ENCODE data around the gene PHPT1. TPM values are rescaled to one million over a fixed set of nuclear protein-coding genes. Genes with fewer than 3 reads are reported as not detected.

The PHPT1 gene
- total and polyA plus RNA-seq, 11 donors, result 225 to 717 (median 266) TPM

GRCh38 chr9:136889858-136890257 lies 40.6 kb downstream of the PHPT1 start:
- no peak for DNase-seq
- Histone ChIP-seq H3K4me1 (peaks cover 5 to 32% (median 17%) of the 10 kb centered on the region in 12 donors), H3K9me3 (no peaks in the 10 kb centered on the region), H3K27me3 (no peaks in the 10 kb centered on the region), H3K36me3 (peaks cover 0 to 30% (median 6%) of the 10 kb centered on the region in 9 donors), H3K4me3 (no peak overlapping the region), H3K27ac (no peak overlapping the region)
- no peak for TF ChIP-seq POLR2A (IDR thresholded peaks at IDR 0.05)
- TF ChIP-seq, protein P1, sequence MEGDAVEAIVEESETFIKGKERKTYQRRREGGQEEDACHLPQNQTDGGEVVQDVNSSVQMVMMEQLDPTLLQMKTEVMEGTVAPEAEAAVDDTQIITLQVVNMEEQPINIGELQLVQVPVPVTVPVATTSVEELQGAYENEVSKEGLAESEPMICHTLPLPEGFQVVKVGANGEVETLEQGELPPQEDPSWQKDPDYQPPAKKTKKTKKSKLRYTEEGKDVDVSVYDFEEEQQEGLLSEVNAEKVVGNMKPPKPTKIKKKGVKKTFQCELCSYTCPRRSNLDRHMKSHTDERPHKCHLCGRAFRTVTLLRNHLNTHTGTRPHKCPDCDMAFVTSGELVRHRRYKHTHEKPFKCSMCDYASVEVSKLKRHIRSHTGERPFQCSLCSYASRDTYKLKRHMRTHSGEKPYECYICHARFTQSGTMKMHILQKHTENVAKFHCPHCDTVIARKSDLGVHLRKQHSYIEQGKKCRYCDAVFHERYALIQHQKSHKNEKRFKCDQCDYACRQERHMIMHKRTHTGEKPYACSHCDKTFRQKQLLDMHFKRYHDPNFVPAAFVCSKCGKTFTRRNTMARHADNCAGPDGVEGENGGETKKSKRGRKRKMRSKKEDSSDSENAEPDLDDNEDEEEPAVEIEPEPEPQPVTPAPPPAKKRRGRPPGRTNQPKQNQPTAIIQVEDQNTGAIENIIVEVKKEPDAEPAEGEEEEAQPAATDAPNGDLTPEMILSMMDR (IDR thresholded peaks at IDR 0.05), result no peak
- intact Hi-C loops (cut with DNase I), result loop anchor here in 5 of 10 donors (5.0 to 10.0 kb wide), 6 partner anchors 32 to 135 kb away; partner anchors contain the start of genes ABCA2 (in 1 of the 5) and FBXW5 (in 1 of the 5)
- no peak for ATAC-seq
- WGBS, 4 donors, result 94 to 95% (median 95%) methylated on average over 42 of the region's 42 CpGs

GRCh38 chr9:136890661-136891060 lies 41.5 kb downstream of the PHPT1 start:
- WGBS, 4 donors, result 80 to 87% (median 83%) methylated on average over 11 to 13 of the region's 13 CpGs
- intact Hi-C loops (cut with DNase I), result no loop called here
- no peaks in the 10 kb centered on the region for H3K27me3 ChIP-seq
- no peak overlapping the region for H3K4me3 ChIP-seq
- no peaks in the 10 kb centered on the region for H3K9me3 ChIP-seq
- TF ChIP-seq POLR2A (IDR thresholded peaks at IDR 0.05), result no peak
- TF ChIP-seq, protein P1 (IDR thresholded peaks at IDR 0.05), result no peak
- H3K27ac ChIP-seq, result no peak overlapping the region
- H3K4me1 ChIP-seq, result peaks cover 5 to 24% (median 13%) of the 10 kb centered on the region in 12 donors
- no peak for DNase-seq
- H3K36me3 ChIP-seq, result peaks cover 0 to 30% (median 9%) of the 10 kb centered on the region in 9 donors
- no peak for ATAC-seq

- no peak overlapping the region for H3K4me3 ChIP-seq
- ATAC-seq (no peak), DNase-seq (no peak)
- no peaks in the 10 kb centered on the region for H3K27me3 ChIP-seq
- TF ChIP-seq, protein P1 (IDR thresholded peaks at IDR 0.05), result no peak
- no peak for TF ChIP-seq POLR2A (IDR thresholded peaks at IDR 0.05)
- H3K36me3 ChIP-seq, result peaks cover 0 to 46% (median 34%) of the 10 kb centered on the region in 9 donors
- 82 to 86% (median 84%) methylated on average over 11 of the region's 11 CpGs for WGBS, 4 donors
- peaks cover 0 to 7% (median 3%) of the 10 kb centered on the region in 12 donors for H3K4me1 ChIP-seq
- intact Hi-C loops (cut with DNase I), result no loop called here
- H3K9me3 ChIP-seq, result no peaks in the 10 kb centered on the region
- H3K27ac ChIP-seq, result no peak overlapping the region
Observed at GRCh38 chr9:136896027-136896426, 46.8 kb downstream of the PHPT1 start.

GRCh38 chr9:136898483-136899100 lies 49.4 kb downstream of the PHPT1 start:
- 95 to 97% (median 95%) methylated on average over 15 to 21 of the region's 21 CpGs for WGBS, 4 donors

More at GRCh38 chr9:136898483-136899100, 49.4 kb downstream of the PHPT1 start:
- ATAC-seq, result no peak
- peak overlapping the region in 1 of 12 donors; percentile 2 for H3K27ac ChIP-seq
- intact Hi-C loops (cut with DNase I), result no loop called here
- no peaks in the 10 kb centered on the region for H3K27me3 ChIP-seq
- peaks cover 0 to 36% (median 29%) of the 10 kb centered on the region in 9 donors for H3K36me3 ChIP-seq
- peaks cover 0 to 32% (median 28%) of the 10 kb centered on the region in 12 donors for H3K4me1 ChIP-seq
- H3K9me3 ChIP-seq, result no peaks in the 10 kb centered on the region
- no peak overlapping the region for H3K4me3 ChIP-seq
- TF ChIP-seq POLR2A (IDR thresholded peaks at IDR 0.05), result no peak
- TF ChIP-seq, protein P1 (IDR thresholded peaks at IDR 0.05), result no peak
- no peak for DNase-seq
